ENCODE measurements around the gene NOTCH2.

Gene NOTCH2

GRCh38 chr1:119870917-119871596 lies 198.4 kb downstream of the NOTCH2 start:
- peak; percentile 93 for DNase-seq

GRCh38 chr1:119869995-119870394 lies 199.5 kb downstream of the NOTCH2 start:
- DNase-seq: no peak

- no peak for DNase-seq
These were observed 201.3 kb downstream of the NOTCH2 start for GRCh38 chr1:119868176-119868575.

- no peak for DNase-seq
These were observed 203.0 kb downstream of the NOTCH2 start for GRCh38 chr1:119866451-119866850.

GRCh38 chr1:119865627-119866026 lies 203.8 kb downstream of the NOTCH2 start:
- no peak for DNase-seq

GRCh38 chr1:119862276-119862675 lies 207.2 kb downstream of the NOTCH2 start:
- DNase-seq: no peak

All from stimulated activated CD8-positive, alpha-beta memory T cell treated with anti-CD3 and anti-CD28 coated beads, Interleukin-4, amount 100 ng/mL, for 48 hours (primary cell).